GM19240 (cell line): ENCODE measurements around the gene LGR6.

Source experiments
- DNase-seq: peaks from one replicate; pipeline ENCODE4 v3.0.0; 2011; ENCODE audit warnings: low spot score; ENCODE audit not compliant: insufficient read length

The LGR6 gene

GRCh38 chr1:202199040-202199889 is 5.7 kb downstream of the LGR6 start:
- no peak for DNase-seq

- no peak for DNase-seq
Observed at GRCh38 chr1:202200112-202200548, 6.5 kb downstream of the LGR6 start.

- DNase-seq = no peak
Observed at GRCh38 chr1:202200669-202201068, 7.1 kb downstream of the LGR6 start.

- DNase-seq = no peak
Observed at GRCh38 chr1:202201266-202201665, 7.7 kb downstream of the LGR6 start.

- DNase-seq = no peak
Observed at GRCh38 chr1:202201971-202202370, 8.4 kb downstream of the LGR6 start.

- no peak for DNase-seq
Observed at GRCh38 chr1:202202500-202203168, 9.0 kb downstream of the LGR6 start.

- no peak for DNase-seq
Observed at GRCh38 chr1:202203238-202204039, 9.8 kb downstream of the LGR6 start.

GRCh38 chr1:202204065-202204464 is 10.5 kb downstream of the LGR6 start:
- DNase-seq = no peak

- no peak for DNase-seq
Observed at GRCh38 chr1:202205523-202206190, 12.1 kb downstream of the LGR6 start.

- DNase-seq = no peak
Observed at GRCh38 chr1:202207292-202207691, 13.7 kb downstream of the LGR6 start.

- no peak for DNase-seq
Observed at GRCh38 chr1:202208351-202208857, 14.8 kb downstream of the LGR6 start.

GRCh38 chr1:202210385-202210784 is 16.8 kb downstream of the LGR6 start:
- no peak for DNase-seq

- DNase-seq = no peak
Observed at GRCh38 chr1:202210969-202211368, 17.4 kb downstream of the LGR6 start.

GRCh38 chr1:202212787-202213186 is 19.2 kb downstream of the LGR6 start:
- DNase-seq = no peak

- DNase-seq = no peak
Observed at GRCh38 chr1:202213361-202214088, 19.9 kb downstream of the LGR6 start.

- no peak for DNase-seq
Observed at GRCh38 chr1:202214089-202214843, 20.7 kb downstream of the LGR6 start.

- no peak for DNase-seq
Observed at GRCh38 chr1:202215472-202216130, 22.0 kb downstream of the LGR6 start.

- DNase-seq = no peak
Observed at GRCh38 chr1:202216691-202217090, 23.1 kb downstream of the LGR6 start.

- no peak for DNase-seq
Observed at GRCh38 chr1:202217516-202217915, 23.9 kb downstream of the LGR6 start.
